HG02852 (cell line): ENCODE data around the gene CNNM1.

Source experiments
- ATAC-seq: cut with Tn5 transposase; IDR thresholded peaks from one replicate; pipeline ENCODE4 v1.9.1; 2021; ENCODE audit warnings: mild to moderate bottlenecking, moderate library complexity; ENCODE audit not compliant: unreplicated experiment

CNNM1 gene

DNA sequence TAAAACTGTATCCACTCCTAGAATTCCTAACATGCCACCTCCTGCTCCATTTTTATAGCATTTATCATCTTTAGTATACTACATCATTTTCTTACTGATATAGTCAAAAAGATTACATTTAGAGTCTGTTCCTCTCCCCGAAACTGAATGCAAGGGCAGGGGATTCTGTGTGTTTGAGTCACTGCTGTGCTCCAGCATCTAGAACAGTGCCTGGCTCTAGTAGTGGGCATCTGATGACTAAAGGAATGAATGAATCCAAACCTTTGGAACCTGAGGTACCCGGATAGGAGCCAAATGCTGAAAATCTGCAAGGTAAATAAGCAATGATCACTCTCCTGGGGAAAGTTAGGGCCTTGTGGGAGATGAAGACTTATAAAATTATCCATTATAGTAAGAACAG is 82.4 kb downstream of the CNNM1 start:
- ATAC-seq: no peak

GRCh38 chr10:99412099-99412498 is 82.9 kb downstream of the CNNM1 start:
- ATAC-seq: no peak

DNA sequence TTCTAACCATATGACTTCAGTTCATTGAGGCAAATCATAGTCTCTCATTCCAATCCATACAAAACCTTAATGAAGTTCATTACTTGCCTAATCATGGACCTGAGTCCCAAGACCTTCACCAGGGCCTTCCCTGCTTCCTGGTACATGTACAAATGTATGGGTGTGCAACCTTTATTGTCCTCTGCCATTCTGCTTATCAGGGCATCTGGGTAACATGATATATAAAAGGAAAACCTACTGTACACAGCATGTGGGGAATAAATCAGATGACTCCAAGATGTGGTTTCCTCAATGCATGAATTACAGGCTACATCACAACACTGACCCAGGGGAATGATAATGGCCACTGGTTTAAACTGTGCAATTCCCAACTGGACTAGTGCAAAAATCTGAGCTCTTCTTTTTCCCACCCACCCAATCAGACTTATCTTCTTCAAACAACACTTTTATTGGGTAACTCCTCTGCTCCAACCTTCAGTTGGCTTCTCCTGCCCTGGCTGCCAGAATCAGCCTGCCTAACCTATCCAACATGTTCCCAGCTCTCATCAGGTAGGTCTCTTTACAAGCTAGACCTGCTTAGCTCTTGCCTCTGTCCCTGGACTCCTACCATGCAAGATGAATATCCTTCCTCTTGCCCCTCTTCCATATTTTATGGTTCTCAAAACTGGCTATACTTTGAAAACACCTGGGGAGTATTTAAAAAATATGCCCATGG is 89.9 kb downstream of the CNNM1 start:
- ATAC-seq: no peak

GRCh38 chr10:99419688-99420087 is 90.5 kb downstream of the CNNM1 start:
- ATAC-seq: no peak

- no peak for ATAC-seq
These were observed 92.1 kb downstream of the CNNM1 start for GRCh38 chr10:99421233-99421739.

DNA sequence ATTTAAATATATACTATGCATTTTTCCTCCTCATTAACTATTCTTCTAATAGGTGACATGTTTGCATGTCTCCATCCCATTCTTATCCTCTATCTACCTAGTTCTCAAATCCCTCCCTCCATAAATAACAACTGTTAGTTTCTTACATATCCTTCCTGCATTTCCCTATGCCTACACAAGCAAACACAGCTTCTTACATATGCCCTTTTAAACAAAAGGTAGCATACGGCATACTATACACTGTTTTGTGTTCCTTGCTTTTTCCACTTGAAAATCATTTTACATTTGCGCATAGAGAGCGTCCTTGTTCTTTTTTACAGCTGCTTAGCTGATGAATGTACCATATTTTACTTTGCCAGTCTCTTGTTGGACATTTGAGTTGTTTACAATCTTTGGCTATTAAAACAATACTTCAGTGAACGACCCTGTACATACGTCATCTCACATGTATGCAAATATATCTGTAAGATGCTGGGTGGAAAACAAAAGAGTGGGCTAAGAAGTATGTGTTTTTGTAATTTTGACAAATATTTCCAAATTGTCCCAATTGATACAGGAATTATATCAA is 93.5 kb downstream of the CNNM1 start:
- no peak for ATAC-seq

DNA sequence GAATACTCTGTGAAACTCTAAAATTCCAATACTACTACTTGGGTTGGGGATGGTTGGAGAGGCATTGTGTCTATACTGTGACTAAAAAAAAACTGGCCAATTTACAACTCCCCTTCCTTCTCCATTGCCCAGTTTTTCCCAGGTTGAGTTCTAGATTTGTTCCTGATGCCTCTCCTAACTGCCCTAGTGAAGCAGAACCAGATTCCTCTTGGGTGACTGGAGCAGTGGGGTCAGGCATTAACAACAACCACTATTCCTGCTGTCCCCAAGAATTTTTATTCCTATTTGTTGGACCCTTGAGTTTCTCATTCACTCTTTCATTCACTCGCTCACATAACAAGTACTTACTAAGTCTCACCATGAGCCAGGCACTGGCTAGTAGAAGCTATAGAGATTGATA is 95.5 kb downstream of the CNNM1 start:
- no peak for ATAC-seq

DNA sequence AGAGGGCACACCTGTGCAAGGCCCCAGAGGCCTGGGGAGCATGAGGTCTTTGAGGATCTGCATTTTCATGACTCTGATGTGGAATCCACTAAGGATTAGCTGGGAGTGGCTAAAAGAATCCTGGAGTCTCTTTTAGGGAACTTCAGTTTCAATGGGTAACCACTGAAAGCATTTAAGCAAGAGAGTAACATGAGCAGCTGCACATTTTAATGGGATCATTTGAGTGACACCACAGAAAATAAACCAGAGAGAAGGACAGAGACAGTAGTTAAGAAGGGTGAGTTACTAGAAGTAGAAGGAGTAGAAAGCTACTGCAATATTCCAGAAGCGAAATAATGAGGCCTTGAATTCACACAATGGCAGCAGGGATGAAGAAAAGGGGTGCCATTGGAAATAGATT is 96.0 kb downstream of the CNNM1 start:
- no peak for ATAC-seq

DNA sequence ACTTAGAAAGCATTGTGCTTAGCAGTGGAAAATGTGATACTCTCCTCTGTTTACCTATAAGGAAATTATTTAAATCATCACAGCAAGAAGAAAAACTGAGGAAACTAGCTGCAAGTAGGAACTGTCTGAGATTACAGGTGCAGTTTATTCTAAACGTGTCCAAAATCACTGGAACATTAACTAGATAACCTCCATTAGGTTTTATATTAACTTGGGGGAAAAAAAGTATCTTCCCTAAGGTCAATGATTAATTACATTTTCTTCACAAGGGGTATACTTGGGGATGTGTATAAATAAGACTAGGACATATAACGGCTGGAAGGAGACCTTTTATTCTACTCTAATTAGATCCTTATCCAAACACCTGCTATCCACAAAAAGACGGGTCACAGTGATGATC is 97.5 kb downstream of the CNNM1 start:
- no peak for ATAC-seq

GRCh38 chr10:99427566-99428190 is 98.5 kb downstream of the CNNM1 start:
- ATAC-seq: no peak

GRCh38 chr10:99429517-99430095 is 100.5 kb downstream of the CNNM1 start:
- no peak for ATAC-seq

GRCh38 chr10:99430116-99430450 is 100.9 kb downstream of the CNNM1 start:
- ATAC-seq: peak; percentile 15

DNA sequence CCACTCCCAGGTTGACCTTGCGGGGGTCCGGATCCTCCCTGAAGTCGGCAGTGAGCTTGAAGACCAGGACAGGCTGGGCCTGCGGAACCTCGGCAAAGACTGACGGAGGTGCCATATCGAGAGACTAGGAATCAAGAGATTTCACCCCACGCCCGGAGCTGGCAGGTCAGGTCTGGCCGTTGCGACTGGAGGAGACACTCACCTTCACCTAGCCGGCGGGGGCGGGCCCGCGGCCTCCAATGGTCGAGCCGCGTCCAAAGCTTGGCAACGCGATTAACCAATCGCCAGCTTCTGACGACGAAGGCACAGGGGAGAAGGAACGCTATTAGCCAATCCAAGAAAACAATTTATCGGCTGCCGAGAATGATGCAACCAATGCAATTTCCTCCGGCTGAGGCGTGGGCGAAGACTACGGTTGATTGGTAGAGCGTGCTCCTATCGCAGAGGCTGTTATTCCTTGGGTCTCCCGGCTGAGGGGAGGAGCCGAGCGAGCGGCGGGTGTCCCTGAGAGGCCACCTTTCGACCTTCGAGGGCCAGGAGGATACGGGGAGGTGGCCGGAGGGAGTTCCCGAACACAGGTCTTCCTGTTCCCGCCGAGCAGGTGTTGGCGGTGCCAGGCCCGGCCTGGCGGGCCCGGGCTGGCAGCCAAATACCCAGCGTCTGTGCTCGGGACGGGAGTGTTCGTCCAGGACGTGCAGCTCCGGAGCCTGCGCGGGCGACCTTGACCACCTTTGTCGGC is 101.5 kb downstream of the CNNM1 start, which contains the start of gene GOT1:
Gene GOT1, minus strand, starts transcription at position 174 of the 739 bp plus-strand sequence. Its CDS starts 59 bp downstream, at position 115.
- peak; percentile 93 for ATAC-seq

DNA sequence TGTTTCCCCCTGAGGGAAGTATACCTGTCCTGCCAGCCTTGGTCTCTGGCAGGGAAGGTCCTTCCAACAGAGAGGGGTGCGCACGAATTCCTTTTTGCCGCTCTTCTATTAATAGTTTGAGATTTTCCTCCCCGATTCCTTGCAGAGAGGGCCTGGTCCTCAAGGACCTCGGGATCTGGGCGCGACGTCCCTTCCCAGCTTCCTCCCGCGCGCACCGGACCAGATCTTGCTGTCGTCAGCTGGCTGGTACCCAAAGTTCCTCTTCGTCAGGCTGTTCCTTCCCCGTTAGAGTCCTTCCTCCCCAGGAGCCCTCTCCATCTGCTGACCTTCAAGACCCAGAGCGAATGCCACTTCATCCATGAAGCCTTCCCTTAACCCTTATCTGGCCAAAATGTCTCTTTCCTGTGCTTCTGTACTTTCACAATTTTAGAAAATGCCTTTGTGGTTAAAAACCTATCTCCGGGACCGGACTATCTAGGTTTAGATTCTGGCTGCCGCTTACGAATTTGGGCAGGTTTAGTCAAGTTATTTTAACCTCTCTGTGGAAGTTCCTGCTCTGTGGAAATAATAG is 102.1 kb downstream of the CNNM1 start:
- peak; percentile 4 for ATAC-seq

DNA sequence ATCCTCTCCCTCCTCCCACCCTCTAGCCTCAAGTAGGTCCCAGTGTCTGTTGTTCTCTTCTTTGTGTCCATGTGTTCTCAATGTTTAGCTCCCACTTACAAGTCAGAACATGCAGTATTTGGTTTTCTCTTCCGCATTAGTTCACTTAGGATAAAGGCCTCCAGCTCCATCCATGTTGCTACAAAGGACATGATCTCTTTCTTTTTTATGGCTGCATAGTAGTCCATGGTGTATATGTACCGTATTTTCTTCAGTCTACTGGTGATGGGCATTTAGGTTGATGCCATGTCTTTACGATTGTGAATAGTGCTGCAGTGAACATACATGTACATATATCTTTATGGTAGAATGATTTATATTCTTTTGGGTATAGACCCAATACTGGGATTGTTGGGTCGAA is 102.9 kb downstream of the CNNM1 start:
- no peak for ATAC-seq

DNA sequence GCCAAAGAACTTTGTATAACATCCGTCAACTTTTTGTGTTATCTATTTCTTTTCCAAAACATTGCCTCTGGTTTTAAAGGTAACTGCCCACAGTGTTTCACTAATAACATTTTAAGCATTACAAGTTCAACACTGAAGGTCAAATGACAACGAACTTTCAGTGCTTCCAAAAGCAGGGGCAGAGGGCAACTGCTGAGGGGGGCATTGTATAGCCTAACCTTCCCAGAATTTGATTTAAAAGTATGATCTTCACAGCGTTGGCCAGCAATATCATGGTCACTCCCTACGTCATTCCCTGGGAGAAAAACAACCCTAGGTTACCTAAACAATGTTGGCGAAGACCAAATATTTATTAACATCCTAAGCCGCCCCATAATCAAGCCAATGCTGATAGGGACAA is 103.7 kb downstream of the CNNM1 start:
- no peak for ATAC-seq

GRCh38 chr10:99433378-99434020 is 104.3 kb downstream of the CNNM1 start:
- no peak for ATAC-seq

- no peak for ATAC-seq
These were observed 107.0 kb downstream of the CNNM1 start for GRCh38 chr10:99435986-99436638.

- no peak for ATAC-seq
These were observed 109.7 kb downstream of the CNNM1 start for GRCh38 chr10:99438890-99439289.

DNA sequence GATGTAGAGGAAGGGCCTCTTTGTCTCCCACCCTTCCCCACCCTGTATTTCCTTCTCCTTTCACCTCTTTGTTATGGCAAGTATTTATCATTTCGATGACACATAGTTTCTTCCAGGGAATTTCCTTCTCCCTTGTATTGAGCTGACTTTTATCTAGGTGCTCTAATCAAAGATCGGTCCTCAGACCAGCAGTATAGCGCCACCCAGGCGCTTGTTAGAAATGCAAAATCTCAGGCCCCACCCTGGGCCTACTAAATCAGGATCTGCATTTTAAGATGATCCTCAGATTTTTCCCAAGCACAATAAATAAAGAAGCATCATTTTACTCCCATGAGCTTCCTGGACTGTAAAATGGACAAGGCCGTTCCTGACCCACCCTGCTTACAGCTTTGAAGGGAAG is 113.2 kb downstream of the CNNM1 start:
- ATAC-seq: no peak
